ENCODE measurements around the gene PRSS21. TPM values are rescaled to one million over a fixed set of nuclear protein-coding genes. Genes with fewer than 3 reads are reported as not detected.

PRSS21 gene
- total RNA-seq, 4 donors from 2014 or later = 1.6 to 1.9 TPM; not detected in 2

- H3K27ac ChIP-seq = no peak overlapping the region
- WGBS, 2 donors (ENCODE audit: low coverage in 1 of 2) = 75 to 100% methylated on average over 1 to 3 of the region's 4 CpGs
- no peaks in the 10 kb centered on the region for H3K36me3 ChIP-seq
- intact Hi-C loops (cut with DNase I; ENCODE audit: low total_unique reads) = no loop called here
- DNase-seq = no peak
- H3K4me1 ChIP-seq = peaks cover 0 to 10% (median 6%) of the 10 kb centered on the region in 4 donors
- H3K27me3 ChIP-seq = peaks cover 23% of the 10 kb centered on the region
- no peaks in the 10 kb centered on the region for H3K9me3 ChIP-seq
- no peak overlapping the region for H3K4me3 ChIP-seq
- no peak for TF ChIP-seq CTCF (IDR thresholded peaks at IDR 0.05)
- TF ChIP-seq POLR2A (IDR thresholded peaks at IDR 0.05) = no peak
- TF ChIP-seq POLR2AphosphoS5 (IDR thresholded peaks at IDR 0.05) = no peak
- TF ChIP-seq EP300 (IDR thresholded peaks at IDR 0.05; ENCODE audit: low read depth) = no peak
- in situ Hi-C loops (cut with MboI; ENCODE audit: low pct_ligation_motif_present in 1 of 4, low pct_unique_long_range_greater_than_20kb in 1 of 4, low sequenced_read_pairs in 3 of 4) = no loop called here
These were observed 49.4 kb downstream of the PRSS21 start for GRCh38 chr16:2866431-2866830.

GRCh38 chr16:2867661-2867986, 50.6 kb downstream of the PRSS21 start:
- Histone ChIP-seq H3K27me3 (peaks cover 23% of the 10 kb centered on the region), H3K27ac (peak overlapping the region; percentile 87 to 95 (median 90)), H3K36me3 (no peaks in the 10 kb centered on the region), H3K4me3 (peak overlapping the region in 3 of 4 donors; percentile 42 to 62 (median 52)), H3K9me3 (no peaks in the 10 kb centered on the region), H3K4me1 (peaks cover 0 to 10% (median 6%) of the 10 kb centered on the region in 4 donors)
- intact Hi-C loops (cut with DNase I; ENCODE audit: low total_unique reads) (no loop called here), in situ Hi-C loops (cut with MboI; ENCODE audit: low pct_ligation_motif_present in 1 of 4, low pct_unique_long_range_greater_than_20kb in 1 of 4, low sequenced_read_pairs in 3 of 4) (no loop called here)
- TF ChIP-seq CTCF (IDR thresholded peaks at IDR 0.05) = no peak
- no peak for TF ChIP-seq POLR2A (IDR thresholded peaks at IDR 0.05)
- no peak for TF ChIP-seq EP300 (IDR thresholded peaks at IDR 0.05; ENCODE audit: low read depth)
- TF ChIP-seq POLR2AphosphoS5 (IDR thresholded peaks at IDR 0.05) = no peak
- WGBS, 2 donors (ENCODE audit: low coverage in 1 of 2) = 30% methylated on average over 8 of the region's 8 CpGs
- no peak for DNase-seq

- Histone ChIP-seq H3K9me3 (no peaks in the 10 kb centered on the region), H3K4me1 (peaks cover 0 to 10% (median 6%) of the 10 kb centered on the region in 4 donors), H3K36me3 (no peaks in the 10 kb centered on the region), H3K27me3 (peaks cover 22% of the 10 kb centered on the region), H3K4me3 (peak overlapping the region; percentile 42 to 66 (median 57)), H3K27ac (peak overlapping the region; percentile 87 to 95 (median 90))
- 0 to 1% methylated on average over 7 to 39 of the region's 45 CpGs for WGBS, 2 donors (ENCODE audit: low coverage in 1 of 2)
- intact Hi-C loops (cut with DNase I; ENCODE audit: low total_unique reads) (no loop called here), in situ Hi-C loops (cut with MboI; ENCODE audit: low pct_ligation_motif_present in 1 of 4, low pct_unique_long_range_greater_than_20kb in 1 of 4, low sequenced_read_pairs in 3 of 4) (no loop called here)
- TF ChIP-seq EP300 (IDR thresholded peaks at IDR 0.05; ENCODE audit: low read depth) (no peak), CTCF (IDR thresholded peaks at IDR 0.05) (peak; percentile 97 to 99 (median 98)), POLR2AphosphoS5 (IDR thresholded peaks at IDR 0.05) (peak in 1 of 3 donors; percentile 47), POLR2A (IDR thresholded peaks at IDR 0.05) (peak; percentile 16)
- DNase-seq = peak; percentile 97
These were observed 51.2 kb downstream of the PRSS21 start for GRCh38 chr16:2867987-2868789.

Small RNA genes within 50 kb of the gene (small RNA-seq; reads per million reads assigned to genes)
- gene SNORA3C = 0 reads per million in 4 donors

Other genes with a start within 250 kb of the PRSS21 start
- 100 to 1,000 TPM in 1 of 4 donors, 10 to 100 TPM in 3; 44.2 to 107 (median 60.3) TPM for gene KCTD5, start 134.7 kb upstream of the PRSS21 start, total RNA-seq
- 1 to 10 TPM in 1 of 4 donors, not detected in 3; 1.3 TPM for gene PRSS27, start 97.0 kb upstream of the PRSS21 start, total RNA-seq
- gene SRRM2, start 64.6 kb upstream of the PRSS21 start, total RNA-seq = 1,000 to 10,000 TPM in 2 of 4 donors, 100 to 1,000 TPM in 2; 545 to 3,500 (median 1,361) TPM
- gene ELOB, start 40.0 kb upstream of the PRSS21 start, total RNA-seq = 100 to 1,000 TPM; 133 to 433 (median 288) TPM
- gene PRSS33, start 29.7 kb upstream of the PRSS21 start, total RNA-seq = not detected
- gene PRSS41, start 18.8 kb upstream of the PRSS21 start, total RNA-seq = not detected
- gene ZG16B, start 13.1 kb downstream of the PRSS21 start, total RNA-seq = 10 to 100 TPM in 2 of 4 donors, 1 to 10 TPM in 1, not detected in 1; 5.2 to 28.3 (median 15.9) TPM
- gene PRSS22, start 40.9 kb downstream of the PRSS21 start, total RNA-seq = 10 to 100 TPM in 1 of 4 donors, 1 to 10 TPM in 1, not detected in 2; 2.5 to 11.2 TPM
- gene FLYWCH2, start 66.0 kb downstream of the PRSS21 start, total RNA-seq = 10 to 100 TPM; 35.0 to 74.4 (median 50.9) TPM
- 10 to 100 TPM; 29.1 to 59.1 (median 34.6) TPM for gene FLYWCH1, start 94.7 kb downstream of the PRSS21 start, total RNA-seq
- 1 to 10 TPM in 2 of 4 donors, under 1 TPM in 1, not detected in 1; 0.79 to 3.2 (median 1.1) TPM for gene KREMEN2, start 147.0 kb downstream of the PRSS21 start, total RNA-seq
- gene PAQR4, start 152.1 kb downstream of the PRSS21 start, total RNA-seq = 1 to 10 TPM in 3 of 4 donors, not detected in 1; 3.0 to 5.9 (median 4.4) TPM
- gene PKMYT1, start 163.2 kb downstream of the PRSS21 start, total RNA-seq = 1 to 10 TPM in 2 of 4 donors, under 1 TPM in 1, not detected in 1; 0.55 to 3.6 (median 3.0) TPM
- gene CLDN9, start 195.7 kb downstream of the PRSS21 start, total RNA-seq = 1 to 10 TPM in 1 of 4 donors, under 1 TPM in 1, not detected in 2; 0.55 to 1.1 TPM
- gene CLDN6, start 200.9 kb downstream of the PRSS21 start, total RNA-seq = not detected
- gene TNFRSF12A, start 203.1 kb downstream of the PRSS21 start, total RNA-seq = 10 to 100 TPM; 13.3 to 50.5 (median 19.9) TPM
- gene HCFC1R1, start 206.7 kb downstream of the PRSS21 start, total RNA-seq = 10 to 100 TPM in 2 of 4 donors, 1 to 10 TPM in 2; 4.4 to 35.4 (median 17.5) TPM
- gene THOC6, start 206.8 kb downstream of the PRSS21 start, total RNA-seq = 10 to 100 TPM; 10.1 to 42.8 (median 17.6) TPM
- 100 to 1,000 TPM; 123 to 357 (median 167) TPM for gene BICDL2, start 219.7 kb downstream of the PRSS21 start, total RNA-seq
- 1 to 10 TPM in 3 of 4 donors, not detected in 1; 1.6 to 9.4 (median 1.8) TPM for gene MMP25, start 229.3 kb downstream of the PRSS21 start, total RNA-seq
- gene IL32, start 248.4 kb downstream of the PRSS21 start, total RNA-seq = 100 to 1,000 TPM in 3 of 4 donors, 10 to 100 TPM in 1; 21.9 to 720 (median 492) TPM